ENCODE results near the gene ST6GALNAC4.
"Not testable (repeated sequence)": the region's sequence is repeated elsewhere in the genome, so short reads cannot be mapped to it uniquely, and the experiment has no call there.

Gene ST6GALNAC4

GRCh38 chr9:127898433-127899127 is 18.3 kb downstream of the ST6GALNAC4 start:
- in situ Hi-C loops (cut with MboI; ENCODE audit: low sequenced_read_pairs): no loop called here

- in situ Hi-C loops (cut with MboI; ENCODE audit: low sequenced_read_pairs): no loop called here
These were observed 19.6 kb downstream of the ST6GALNAC4 start for GRCh38 chr9:127897193-127897692.

GRCh38 chr9:127896395-127897192 is 20.2 kb downstream of the ST6GALNAC4 start:
- in situ Hi-C loops (cut with MboI; ENCODE audit: low sequenced_read_pairs): no loop called here

- in situ Hi-C loops (cut with MboI; ENCODE audit: low sequenced_read_pairs): no loop called here
These were observed 21.0 kb downstream of the ST6GALNAC4 start for GRCh38 chr9:127895811-127896210.

- in situ Hi-C loops (cut with MboI; ENCODE audit: low sequenced_read_pairs): no loop called here
These were observed 23.4 kb downstream of the ST6GALNAC4 start for GRCh38 chr9:127893392-127893791.

GRCh38 chr9:127892831-127893230 is 24.0 kb downstream of the ST6GALNAC4 start:
- in situ Hi-C loops (cut with MboI; ENCODE audit: low sequenced_read_pairs): no loop called here

- in situ Hi-C loops (cut with MboI; ENCODE audit: low sequenced_read_pairs): no loop called here
These were observed 26.8 kb downstream of the ST6GALNAC4 start for GRCh38 chr9:127890053-127890452.

GRCh38 chr9:127887792-127888191 is 29.0 kb downstream of the ST6GALNAC4 start:
- in situ Hi-C loops (cut with MboI; ENCODE audit: low sequenced_read_pairs): no loop called here

- in situ Hi-C loops (cut with MboI; ENCODE audit: low sequenced_read_pairs): no loop called here
These were observed 30.4 kb downstream of the ST6GALNAC4 start for GRCh38 chr9:127886401-127886972.

GRCh38 chr9:127885508-127886281 is 31.1 kb downstream of the ST6GALNAC4 start:
- in situ Hi-C loops (cut with MboI; ENCODE audit: low sequenced_read_pairs): no loop called here

- in situ Hi-C loops (cut with MboI; ENCODE audit: low sequenced_read_pairs): no loop called here
These were observed 31.8 kb downstream of the ST6GALNAC4 start for GRCh38 chr9:127884976-127885490.

GRCh38 chr9:127884427-127884911 is 32.4 kb downstream of the ST6GALNAC4 start:
- in situ Hi-C loops (cut with MboI; ENCODE audit: low sequenced_read_pairs): no loop called here

- in situ Hi-C loops (cut with MboI; ENCODE audit: low sequenced_read_pairs): no loop called here
These were observed 32.9 kb downstream of the ST6GALNAC4 start for GRCh38 chr9:127883959-127884358.

- in situ Hi-C loops (cut with MboI; ENCODE audit: low sequenced_read_pairs): not testable (repeated sequence)
These were observed 35.1 kb downstream of the ST6GALNAC4 start for GRCh38 chr9:127881715-127882114.

- in situ Hi-C loops (cut with MboI; ENCODE audit: low sequenced_read_pairs): no loop called here
These were observed 36.7 kb downstream of the ST6GALNAC4 start for GRCh38 chr9:127880143-127880542.

- in situ Hi-C loops (cut with MboI; ENCODE audit: low sequenced_read_pairs): no loop called here
These were observed 38.0 kb downstream of the ST6GALNAC4 start for GRCh38 chr9:127878652-127879390.

- in situ Hi-C loops (cut with MboI; ENCODE audit: low sequenced_read_pairs): no loop called here
These were observed 38.7 kb downstream of the ST6GALNAC4 start for GRCh38 chr9:127878001-127878651.

GRCh38 chr9:127877566-127877998 is 39.3 kb downstream of the ST6GALNAC4 start, which contains the start of gene AK1:
Gene AK1, minus strand, starts transcription at chr9:127877675. Its CDS starts 3,058 bp downstream, at chr9:127874617.
- in situ Hi-C loops (cut with MboI; ENCODE audit: low sequenced_read_pairs): no loop called here
